GM18511 (cell line): ENCODE results near the gene ANKHD1.
A peak's percentile ranks its signal among the peaks of the same experiment; 100 is the strongest.

Experiments
- ATAC-seq: cut with Tn5 transposase; IDR thresholded peaks from one replicate; pipeline ENCODE4 v1.9.1; 2021; ENCODE audit warnings: mild to moderate bottlenecking, moderate library complexity; ENCODE audit not compliant: unreplicated experiment

Gene ANKHD1

GRCh38 chr5:140401362-140402257, at the start of gene ANKHD1:
TSS of gene ANKHD1 (plus strand) at chr5:140401833. CDS start at chr5:140401968, 135 bp downstream.
- ATAC-seq = peak; percentile 86

- ATAC-seq = no peak
Measured at GRCh38 chr5:140355546-140355945, 46.1 kb upstream of the ANKHD1 start.

- ATAC-seq = peak; percentile 53
Measured at GRCh38 chr5:140356853-140357725, 44.5 kb upstream of the ANKHD1 start.

- peak; percentile 97 for ATAC-seq
Measured at GRCh38 chr5:140357726-140358093, 43.9 kb upstream of the ANKHD1 start.

- no peak for ATAC-seq
Measured at GRCh38 chr5:140358738-140359310, 42.8 kb upstream of the ANKHD1 start.

- ATAC-seq = no peak
Measured at GRCh38 chr5:140360101-140360500, 41.5 kb upstream of the ANKHD1 start, which contains the start of gene SLC4A9. TSS of gene SLC4A9 (plus strand) at chr5:140360194. CDS start at chr5:140360237, 43 bp downstream.

- ATAC-seq = no peak
Measured at GRCh38 chr5:140360681-140361479, 40.8 kb upstream of the ANKHD1 start.

- ATAC-seq = no peak
Measured at GRCh38 chr5:140361901-140362300, 39.7 kb upstream of the ANKHD1 start.

GRCh38 chr5:140362311-140362710, 39.3 kb upstream of the ANKHD1 start:
- no peak for ATAC-seq

- peak; percentile 94 for ATAC-seq
Measured at GRCh38 chr5:140362875-140363630, 38.6 kb upstream of the ANKHD1 start.

GRCh38 chr5:140363631-140364471, 37.8 kb upstream of the ANKHD1 start:
- ATAC-seq = no peak

- no peak for ATAC-seq
Measured at GRCh38 chr5:140364472-140364765, 37.2 kb upstream of the ANKHD1 start.

GRCh38 chr5:140365282-140365681, 36.4 kb upstream of the ANKHD1 start:
- no peak for ATAC-seq

GRCh38 chr5:140365941-140366340, 35.7 kb upstream of the ANKHD1 start:
- ATAC-seq = no peak

GRCh38 chr5:140366589-140367255, 34.9 kb upstream of the ANKHD1 start:
- no peak for ATAC-seq

- ATAC-seq = no peak
Measured at GRCh38 chr5:140367256-140368013, 34.2 kb upstream of the ANKHD1 start.

GRCh38 chr5:140371356-140372151, 30.1 kb upstream of the ANKHD1 start:
- ATAC-seq = no peak
